ENCODE results near the gene FBXO5. TPM values are rescaled to one million over a fixed set of nuclear protein-coding genes. Genes with fewer than 3 reads are reported as not detected.

The FBXO5 gene
- total RNA-seq, 8 experiments from 2014 or later, result 3.4 to 38.0 (median 6.4) TPM

DNA sequence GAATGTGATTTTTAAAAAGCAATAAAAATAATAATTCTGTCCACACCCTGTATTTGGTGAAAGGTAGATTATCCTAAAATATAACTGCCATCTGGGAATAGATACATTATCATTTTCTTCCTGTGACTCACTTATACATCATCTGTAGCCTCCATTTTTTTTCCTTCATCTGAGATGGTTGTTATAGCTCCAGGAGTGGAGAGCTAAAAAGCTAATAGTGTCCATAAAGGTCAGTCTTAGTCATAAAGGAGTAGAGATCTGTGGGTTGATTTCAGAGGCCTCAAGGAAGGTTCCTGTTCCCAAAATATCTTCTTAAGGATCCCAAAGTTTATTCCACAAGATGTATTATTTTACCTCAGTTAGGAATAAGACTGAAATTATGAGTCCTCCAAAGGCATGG is 41.1 kb downstream of the FBXO5 start:
- in situ Hi-C loops (cut with MboI; ENCODE audit: low pct_unique_long_range_greater_than_20kb in 2 of 9, low sequenced_read_pairs in 9 of 9, unreplicated experiment in 9 of 9), result loop anchor here in 4 of 9 experiments (10.0 to 25.0 kb wide), 3 partner anchors 179 to 204 kb away; partner anchors contain the start of gene VIP (in 2 of the 4)
- Histone ChIP-seq H3K4me3 (no peak overlapping the region), H3K27ac (no peak overlapping the region), H3K4me1 (replicated peaks in 1 of 2) (no peaks in the 10 kb centered on the region)
- no peak for ATAC-seq (replicated peaks in 6 of 8)

DNA sequence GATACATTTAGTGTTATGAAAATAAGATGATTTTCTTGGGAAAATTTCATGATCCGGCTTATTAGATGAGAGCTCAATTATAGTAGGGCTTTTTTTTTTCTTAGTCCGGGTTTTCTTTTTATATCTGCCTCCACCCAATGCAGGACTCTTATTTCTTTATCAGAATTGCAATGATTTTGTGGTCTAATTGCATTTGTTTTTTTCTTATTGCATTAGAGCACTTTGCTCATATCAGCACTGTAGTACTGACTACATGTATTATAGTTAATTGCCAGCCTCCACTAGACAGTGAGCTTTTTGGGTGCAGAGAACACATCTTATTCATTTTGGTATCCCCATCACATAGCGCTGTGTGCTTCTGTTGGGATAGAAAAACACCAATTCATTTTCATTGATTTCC is 50.0 kb downstream of the FBXO5 start:
- no peak for ATAC-seq (replicated peaks in 6 of 8)
- in situ Hi-C loops (cut with MboI; ENCODE audit: low pct_unique_long_range_greater_than_20kb in 2 of 9, low sequenced_read_pairs in 9 of 9, unreplicated experiment in 9 of 9), result loop anchor here in 3 of 9 experiments (25.0 kb wide), 2 partner anchors 171 to 196 kb away; partner anchors contain the start of gene VIP (in 2 of the 3)

DNA sequence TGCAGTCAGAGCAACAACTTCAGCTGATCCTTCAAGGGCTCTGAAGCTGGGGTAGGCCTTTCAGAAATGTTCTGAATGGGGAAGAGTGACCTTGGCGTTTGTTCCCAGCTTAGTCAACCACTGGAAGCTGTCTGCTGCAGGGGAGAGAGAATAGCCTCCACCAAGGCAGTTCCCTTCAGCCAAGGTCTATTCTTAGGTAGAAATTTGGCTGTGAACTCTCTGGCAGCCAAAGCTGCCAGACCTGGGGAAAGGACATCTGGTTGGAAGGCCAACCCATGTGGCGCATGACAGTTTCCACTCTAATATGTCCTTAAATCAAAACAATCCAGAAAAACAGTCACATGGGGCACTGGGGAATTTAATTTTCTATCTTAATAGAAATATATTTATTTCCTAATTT is 60.1 kb downstream of the FBXO5 start:
- in situ Hi-C loops (cut with MboI; ENCODE audit: low pct_unique_long_range_greater_than_20kb in 2 of 9, low sequenced_read_pairs in 9 of 9, unreplicated experiment in 9 of 9), result no loop called here
- WGBS, 10 experiments, result 13 to 91% (median 45%) methylated on average over 1 to 2 of the region's 2 CpGs; no CpG with 5 or more reads in 4 of the 10 experiments
- no peaks in the 10 kb centered on the region for H3K4me1 ChIP-seq (replicated peaks in 1 of 2)
- no peak overlapping the region for H3K27ac ChIP-seq
- H3K4me3 ChIP-seq, result no peak overlapping the region
- no peak for ATAC-seq (replicated peaks in 6 of 8)

More for the DNA sequence above, 50.0 kb downstream of the FBXO5 start:
- 23 to 100% (median 85%) methylated on average over 2 to 3 of the region's 3 CpGs for WGBS, 10 experiments
- H3K27ac ChIP-seq, result no peak overlapping the region
- no peak overlapping the region for H3K4me3 ChIP-seq
- no peaks in the 10 kb centered on the region for H3K4me1 ChIP-seq (replicated peaks in 1 of 2)

Other genes starting within 250 kb of the FBXO5 start
- under 1 TPM in 1 of 8 experiments, not detected in 7; 0.29 TPM for gene VIP, start 232.2 kb downstream of the FBXO5 start, total RNA-seq
- gene MTRF1L, start 19.7 kb upstream of the FBXO5 start, total RNA-seq, result 10 to 100 TPM; 12.1 to 24.5 (median 20.3) TPM
- gene RGS17, start 148.2 kb upstream of the FBXO5 start, total RNA-seq, result 10 to 100 TPM in 4 of 8 experiments, 1 to 10 TPM in 4; 1.2 to 20.0 (median 11.4) TPM